A549 (cell line): ENCODE data around the gene ZNF248.

Source experiments
- BCL3 ChIP-seq: fragments of >200 bp; sonication (Bioruptor Twin); formaldehyde crosslinking; IDR thresholded peaks from 3 replicates; pipeline ENCODE4 v1.6.1; 2016
- CTCF ChIP-seq: fragments of >200 bp; sonication (Bioruptor Twin); formaldehyde crosslinking; IDR thresholded peaks from 3 replicates; pipeline ENCODE4 v1.5.1; 2016
- KDM1A ChIP-seq: fragments of 200-600 bp; sonication (generic); IDR thresholded peaks from 2 replicates; pipeline ENCODE4 v1.6.1; 2016; ENCODE audit warnings: low read depth, mild to moderate bottlenecking
- MYC ChIP-seq: IDR thresholded peaks from 2 replicates; pipeline ENCODE4 v1.6.1; 2012; ENCODE audit warnings: mild to moderate bottlenecking, inconsistent platforms, low read length, improper control_type of control experiment, borderline replicate concordance
- POLR2A ChIP-seq: IDR thresholded peaks from 2 replicates; pipeline ENCODE4 v1.6.1; 2012; ENCODE audit warnings: mild to moderate bottlenecking, low read length
- RARB ChIP-seq: fragments of 250-450 bp; sonication (Bioruptor Pico); IDR thresholded peaks from 2 replicates; pipeline ENCODE4 v1.8.0; 2021; ENCODE audit warnings: mild to moderate bottlenecking, moderate library complexity
- RFX5 ChIP-seq: fragments of 450-650 bp; IDR thresholded peaks from 2 replicates; pipeline ENCODE4 v1.7.1; 2014; ENCODE audit warnings: antibody characterized with exemption, mild to moderate bottlenecking, moderate library complexity
- USF2 ChIP-seq: fragments of 450-650 bp; IDR thresholded peaks from 2 replicates; pipeline ENCODE4 v1.6.1; 2014; ENCODE audit warnings: antibody characterized with exemption

GRCh38 chr10:37765216-37765615, 92.2 kb downstream of the ZNF248 start:
- TF ChIP-seq RARB (CRISPR knock-in tag), result no peak
- no peak for TF ChIP-seq CTCF
- no peak for TF ChIP-seq RFX5
- no peak for TF ChIP-seq KDM1A
- no peak for TF ChIP-seq POLR2A
- TF ChIP-seq USF2, result no peak
- no peak for TF ChIP-seq BCL3
- TF ChIP-seq MYC, result no peak
